Retinal pigment epithelial cell (primary cell): ENCODE results near the gene LRRC36.
"Not testable (repeated sequence)": the region's sequence is repeated elsewhere in the genome, so short reads cannot be mapped to it uniquely, and the experiment has no call there.

Experiments used
- DNase-seq: peaks from one replicate; pipeline ENCODE4 v3.0.0-alpha.2; 2010; ENCODE audit warnings: low read depth
- H3K4me3 ChIP-seq: 2 replicates; pipeline ENCODE4 v1.5.1; 2011; ENCODE audit warnings: mild to moderate bottlenecking, low read length, control low read depth, moderate library complexity
- CTCF ChIP-seq: conservative IDR thresholded peaks from 2 replicates; pipeline ENCODE4 v1.5.1; 2011; ENCODE audit warnings: low read depth, low read length, control low read depth, inconsistent platforms

The LRRC36 gene

GRCh38 chr16:67361038-67361437 is 34.4 kb downstream of the LRRC36 start:
- TF ChIP-seq CTCF = no peak
- no peak for DNase-seq

DNA sequence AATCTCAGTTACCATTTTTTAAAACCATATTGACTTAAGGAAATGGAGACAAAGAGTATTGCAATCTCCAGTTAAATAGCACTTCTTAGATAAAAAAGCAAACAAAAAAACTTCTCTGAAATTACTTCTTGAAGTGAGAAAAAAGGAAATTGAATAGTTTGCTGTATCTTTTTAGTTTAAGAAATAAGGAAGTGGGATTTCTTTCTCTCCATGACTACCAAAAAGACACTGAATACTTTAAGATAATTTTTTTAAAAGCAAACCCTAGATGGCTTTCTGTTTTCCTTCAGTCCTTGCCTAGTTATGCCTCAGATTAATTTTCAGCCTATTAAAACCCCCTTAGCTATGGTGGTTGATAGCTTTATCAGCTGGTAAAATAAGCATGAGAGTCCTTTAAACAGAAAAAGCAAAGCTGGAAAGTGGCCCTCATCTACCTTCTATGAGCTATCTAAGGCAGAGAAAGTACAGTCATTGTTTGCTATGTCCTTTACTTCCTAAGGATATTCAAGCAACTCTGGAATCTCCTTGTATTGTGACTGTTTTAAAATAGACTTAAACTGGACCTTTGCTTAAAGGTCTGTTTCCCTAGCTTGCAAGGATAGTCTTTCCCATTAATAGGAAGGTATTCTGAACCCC is 38.1 kb downstream of the LRRC36 start:
- no peak for TF ChIP-seq CTCF
- no peak for DNase-seq
- H3K4me3 ChIP-seq = no peak overlapping the region

More at GRCh38 chr16:67361038-67361437, 34.4 kb downstream of the LRRC36 start:
- H3K4me3 ChIP-seq = no peak overlapping the region

- no peak overlapping the region for H3K4me3 ChIP-seq
- no peak for DNase-seq
- TF ChIP-seq CTCF = no peak
Observed at GRCh38 chr16:67370661-67371060, 44.0 kb downstream of the LRRC36 start.

DNA sequence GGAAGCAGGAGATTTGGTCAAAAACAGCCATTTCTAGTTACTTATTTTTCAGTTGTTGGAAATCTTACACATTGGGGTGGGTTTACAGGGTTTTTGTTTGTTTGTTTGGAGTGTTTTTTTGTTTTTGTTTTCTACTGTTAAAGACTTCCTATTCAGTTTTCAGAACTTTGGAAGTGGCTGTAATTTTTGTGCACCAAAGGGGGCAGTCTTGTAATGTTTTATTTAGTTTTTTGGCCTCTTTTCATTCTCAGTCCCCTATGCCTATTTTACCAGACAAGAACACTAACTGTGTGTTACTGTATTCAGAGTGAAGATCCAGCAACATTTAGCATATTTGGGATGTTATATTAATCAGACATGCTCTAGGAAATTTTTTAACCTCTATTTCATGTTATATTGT is 46.0 kb downstream of the LRRC36 start:
- DNase-seq = no peak
- TF ChIP-seq CTCF = peak; percentile 45

GRCh38 chr16:67376012-67376411 is 49.4 kb downstream of the LRRC36 start:
- not testable (repeated sequence) for DNase-seq, H3K4me3 ChIP-seq

More for the DNA sequence above, 46.0 kb downstream of the LRRC36 start:
- no peak overlapping the region for H3K4me3 ChIP-seq

DNA sequence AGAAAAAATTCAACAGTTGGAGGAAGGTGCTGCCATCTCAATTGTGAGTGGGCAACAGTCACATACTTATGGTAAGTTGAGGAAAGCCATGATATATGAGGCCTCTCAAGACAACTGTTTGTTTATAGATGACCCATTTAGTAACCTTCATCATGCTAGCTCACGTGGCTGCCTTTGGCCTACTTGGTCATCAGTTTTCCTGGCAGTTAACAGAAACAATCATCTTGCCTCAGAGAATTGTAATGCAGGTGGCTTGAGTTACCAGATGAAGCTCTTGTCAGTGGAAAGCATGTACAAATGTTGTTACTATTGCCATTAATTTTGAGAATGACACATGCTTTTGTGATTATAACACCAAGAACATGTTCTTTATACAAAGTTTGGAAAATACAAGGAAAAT is 52.0 kb downstream of the LRRC36 start:
- no peak for TF ChIP-seq CTCF
- DNase-seq = no peak
- no peak overlapping the region for H3K4me3 ChIP-seq

DNA sequence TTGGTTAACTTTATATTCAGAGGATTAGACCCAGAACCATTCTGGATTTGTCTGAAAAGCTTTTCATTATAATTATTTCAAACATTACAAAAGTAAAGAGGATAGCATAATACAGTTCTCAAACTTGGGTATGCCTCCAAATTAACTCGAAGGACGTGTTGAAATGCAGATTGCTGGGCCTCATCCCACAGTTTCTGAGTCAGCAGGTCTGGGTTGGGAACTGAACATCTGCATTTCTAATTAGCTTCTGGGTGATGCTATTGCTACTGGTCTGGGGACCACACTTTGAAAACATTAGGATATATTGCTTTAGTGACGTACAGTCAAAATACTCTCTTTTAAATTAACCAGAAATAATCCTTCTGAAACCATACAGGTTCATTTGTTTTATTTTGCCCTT is 56.7 kb downstream of the LRRC36 start:
- no peak for DNase-seq
- no peak overlapping the region for H3K4me3 ChIP-seq
- no peak for TF ChIP-seq CTCF
